Omental fat pad (tissue), 4 donors: ENCODE data around the gene TMEM37. TPM values are rescaled to one million over a fixed set of nuclear protein-coding genes. Genes with fewer than 3 reads are reported as not detected.

Experiments used
- ATAC-seq: fragments of 150-250 bp; one replicate; pipeline ENCODE4 v1.9.1; 2016; ENCODE audit warnings: mild to moderate bottlenecking, moderate library complexity; ENCODE audit not compliant: low FRiP score
- DNase-seq: peaks from one replicate; pipeline ENCODE4 v3.0.0-alpha.2; 2019; ENCODE audit warnings: low spot score
- CTCF ChIP-seq, 3 donors: fragments of 450-650 bp; IDR thresholded peaks; one replicate each; pipeline ENCODE4 v1.5.1; 2016 to 2017; ENCODE audit warnings: antibody characterized with exemption in 3 of 3, mild to moderate bottlenecking in 3 of 3, moderate library complexity in 2 of 3
- total RNA-seq, 4 donors: library from RNA; depleted of rRNA; stranded (reverse); fragments of >200 nt; gene quantifications; one replicate each; pipeline ENCODE4 v1.1.0, GENCODE V29; 2016

TMEM37 gene
- total RNA-seq, 4 donors from 2014 or later = 11.3 to 27.8 (median 25.9) TPM

- ATAC-seq = no peak
- TF ChIP-seq CTCF (IDR thresholded peaks at IDR 0.05) = no peak
- no peak for DNase-seq
Measured at GRCh38 chr2:119460076-119460475, 28.4 kb downstream of the TMEM37 start.

GRCh38 chr2:119461811-119462210 lies 30.2 kb downstream of the TMEM37 start:
- no peak for DNase-seq

GRCh38 chr2:119462574-119462973 lies 30.9 kb downstream of the TMEM37 start:
- no peak for TF ChIP-seq CTCF (IDR thresholded peaks at IDR 0.05)
- no peak for ATAC-seq
- no peak for DNase-seq

More at GRCh38 chr2:119461811-119462210, 30.2 kb downstream of the TMEM37 start:
- TF ChIP-seq CTCF (IDR thresholded peaks at IDR 0.05) = no peak
- no peak for ATAC-seq

- no peak for TF ChIP-seq CTCF (IDR thresholded peaks at IDR 0.05)
- no peak for DNase-seq
- ATAC-seq = no peak
Measured at GRCh38 chr2:119463136-119463535, 31.5 kb downstream of the TMEM37 start.

GRCh38 chr2:119463990-119464389 lies 32.3 kb downstream of the TMEM37 start:
- ATAC-seq (no peak), DNase-seq (no peak)
- TF ChIP-seq CTCF (IDR thresholded peaks at IDR 0.05) = no peak

- TF ChIP-seq CTCF (IDR thresholded peaks at IDR 0.05) = no peak
- DNase-seq = no peak
- ATAC-seq = no peak
Measured at GRCh38 chr2:119464981-119465380, 33.3 kb downstream of the TMEM37 start.

GRCh38 chr2:119465687-119466086 lies 34.0 kb downstream of the TMEM37 start:
- ATAC-seq (no peak), DNase-seq (no peak)
- TF ChIP-seq CTCF (IDR thresholded peaks at IDR 0.05) = no peak
